H1 (cell line): ENCODE data around the gene ASTN2. TPM values are rescaled to one million over a fixed set of nuclear protein-coding genes. Genes with fewer than 3 reads are reported as not detected.

Experiments
- CTCF ChIA-PET: fragments of 300-600 bp; sonication (Branson Sonifier 250); formaldehyde crosslinking; loops from one replicate; lab custom pipeline; 2021; ENCODE audit not compliant: partially characterized antibody; lab: Charles Lee
- POLR2A ChIA-PET: fragments of 300-600 bp; sonication (Branson Sonifier 250); formaldehyde crosslinking; loops from one replicate; lab custom pipeline; 2021; ENCODE audit warnings: inconsistent platforms; ENCODE audit not compliant: partially characterized antibody; lab: Charles Lee
- DNase-seq, 2 experiments: peaks; one replicate each; pipeline versions ENCODE4 v3.0.0 to v3.0.0-alpha.2; 2010 to 2022; ENCODE audit warnings: low spot score in 2 of 2, low read depth in 1 of 2, mixed read lengths in 1 of 2
- FAIRE-seq: peaks from 2 replicates; lab custom pipeline; 2011; peaks lifted over from hg19 to GRCh38; lab: Jason Lieb, UNC
- H2AFZ ChIP-seq: 2 replicates; pipeline ENCODE4 v1.8.1; 2012; ENCODE audit warnings: low read length, inconsistent platforms
- H2AK5ac ChIP-seq: 2 replicates; pipeline ENCODE4 v1.6.1; 2013; ENCODE audit warnings: low read depth, low read length
- H2BK120ac ChIP-seq: replicated peaks from 2 replicates; pipeline ENCODE3; 2013; ENCODE audit warnings: low read depth, low read length, inconsistent platforms
- H2BK12ac ChIP-seq: 2 replicates; pipeline ENCODE4 v1.6.1; 2013; ENCODE audit warnings: low read depth, low read length
- H2BK15ac ChIP-seq: 2 replicates; pipeline ENCODE4 v1.6.1; 2013; ENCODE audit warnings: low read length
- H2BK20ac ChIP-seq: 2 replicates; pipeline ENCODE4 v1.6.1; 2013; ENCODE audit warnings: low read length
- H2BK5ac ChIP-seq: 2 replicates; pipeline ENCODE4 v1.6.1; 2013; ENCODE audit warnings: low read depth, low read length
- H3K14ac ChIP-seq: 2 replicates; pipeline ENCODE4 v1.6.1; 2013; ENCODE audit warnings: inconsistent platforms; ENCODE audit not compliant: insufficient read length
- H3K18ac ChIP-seq: 2 replicates; pipeline ENCODE4 v1.6.1; 2013; ENCODE audit warnings: low read length; ENCODE audit errors: extremely low read depth
- H3K23ac ChIP-seq: 2 replicates; pipeline ENCODE4 v1.6.1; 2013; ENCODE audit warnings: inconsistent platforms; ENCODE audit not compliant: insufficient read length
- H3K23me2 ChIP-seq: 2 replicates; pipeline ENCODE4 v1.6.1; 2013; ENCODE audit warnings: low read depth, low read length
- H3K27ac ChIP-seq: 2 replicates; pipeline ENCODE4 v1.6.1; 2011; ENCODE audit warnings: low read depth, low read length, inconsistent platforms
- H3K27me3 ChIP-seq, 4 experiments: replicated peaks in 1 of 4; 1 replicate in 1 of 4; 2 replicates in 3 of 4; pipeline versions ENCODE4 v1.6.1 to v1.8.1; 2011 to 2013; ENCODE audit warnings: low read length in 3 of 4, mild to moderate bottlenecking in 3 of 4, inconsistent platforms in 2 of 4, mixed read lengths in 2 of 4, moderate library complexity in 1 of 4; ENCODE audit not compliant: control insufficient read depth in 3 of 4, insufficient read depth in 3 of 4; ENCODE audit errors: extremely low read depth in 1 of 4
- H3K36me3 ChIP-seq, 4 experiments: 2 replicates each; pipeline versions ENCODE4 v1.6.1 to v1.8.1; 2011 to 2013; ENCODE audit warnings: mild to moderate bottlenecking in 4 of 4, low read length in 3 of 4, moderate library complexity in 2 of 4, control low read depth in 1 of 4, inconsistent platforms in 1 of 4; ENCODE audit not compliant: insufficient read depth in 4 of 4, control insufficient read depth in 2 of 4
- H3K4ac ChIP-seq: replicated peaks from 2 replicates; pipeline ENCODE3; 2013; ENCODE audit warnings: low read length, low read depth, mixed read lengths, inconsistent platforms; ENCODE audit not compliant: insufficient read length
- H3K4me1 ChIP-seq, 4 experiments: replicated peaks in 1 of 4; 1 replicate in 1 of 4; 2 replicates in 3 of 4; pipeline versions ENCODE4 v1.6.1 to v1.8.1; 2011 to 2013; ENCODE audit warnings: low read length in 3 of 4, inconsistent platforms in 2 of 4, mixed read lengths in 1 of 4; ENCODE audit not compliant: insufficient read depth in 4 of 4, control insufficient read depth in 3 of 4
- H3K4me2 ChIP-seq, 2 experiments: 2 replicates each; pipeline versions ENCODE4 v1.6.1 to v1.8.1; 2011 to 2013; ENCODE audit warnings: low read depth in 2 of 2, low read length in 2 of 2, control low read depth in 1 of 2, inconsistent platforms in 1 of 2, mild to moderate bottlenecking in 1 of 2; ENCODE audit not compliant: insufficient read depth in 1 of 2
- H3K4me3 ChIP-seq, 4 experiments: fragments of 200-600, 300-600 bp in 1 of 4; sonication (generic), shearing (Covaris generic), sonication (Bioruptor Twin) in 1 of 4; 2 replicates each; pipeline versions ENCODE4 v1.5.1 to v1.8.1; 2011 to 2016; ENCODE audit warnings: low read length in 4 of 4, low read depth in 3 of 4, control low read depth in 2 of 4, inconsistent platforms in 2 of 4, mild to moderate bottlenecking in 2 of 4, mixed read lengths in 1 of 4, moderate library complexity in 1 of 4; ENCODE audit not compliant: insufficient read depth in 2 of 4; ENCODE audit errors: extremely low read depth in 1 of 4
- H3K56ac ChIP-seq: replicated peaks from 2 replicates; pipeline ENCODE3; 2013; ENCODE audit warnings: low read depth, mild to moderate bottlenecking, mixed read lengths, low read length, inconsistent platforms; ENCODE audit not compliant: insufficient read length
- H3K79me1 ChIP-seq: 2 replicates; pipeline ENCODE4 v1.6.1; 2013; ENCODE audit warnings: low read depth, low read length, control low read depth
- H3K79me2 ChIP-seq, 2 experiments: 2 replicates each; pipeline versions ENCODE4 v1.6.1 to v1.8.1; 2012 to 2013; ENCODE audit warnings: low read length in 2 of 2, mild to moderate bottlenecking in 2 of 2, inconsistent platforms in 1 of 2; ENCODE audit not compliant: insufficient read depth in 2 of 2, control insufficient read depth in 1 of 2
- H3K9ac ChIP-seq, 4 experiments: replicated peaks in 1 of 4; 1 replicate in 1 of 4; 2 replicates in 3 of 4; pipeline versions ENCODE4 v1.6.1 to v1.8.1; 2011 to 2013; ENCODE audit warnings: low read depth in 3 of 4, low read length in 3 of 4, control low read depth in 2 of 4, mild to moderate bottlenecking in 2 of 4, moderate library complexity in 2 of 4, inconsistent platforms in 1 of 4; ENCODE audit errors: extremely low read depth in 1 of 4
- H3K9me3 ChIP-seq, 2 experiments: 2 replicates each; pipeline versions ENCODE4 v1.6.1 to v1.8.1; 2012 to 2013; ENCODE audit warnings: mild to moderate bottlenecking in 2 of 2, moderate library complexity in 2 of 2, control low read depth in 1 of 2, inconsistent platforms in 1 of 2, low read depth in 1 of 2, low read length in 1 of 2, mixed read lengths in 1 of 2; ENCODE audit not compliant: insufficient read depth in 2 of 2
- H4K20me1 ChIP-seq, 2 experiments: replicated peaks in 1 of 2; 2 replicates each; pipeline versions ENCODE3 to v1.8.1; 2011 to 2013; ENCODE audit warnings: inconsistent platforms in 2 of 2, low read length in 2 of 2, mild to moderate bottlenecking in 1 of 2; ENCODE audit not compliant: insufficient read depth in 2 of 2, control insufficient read depth in 1 of 2
- H4K5ac ChIP-seq: 2 replicates; pipeline ENCODE4 v1.6.1; 2013; ENCODE audit warnings: low read length, low read depth, mixed read lengths, inconsistent platforms; ENCODE audit not compliant: insufficient read length
- H4K8ac ChIP-seq: 2 replicates; pipeline ENCODE4 v1.8.0; 2013; ENCODE audit warnings: mild to moderate bottlenecking, moderate library complexity, low read length, inconsistent platforms; ENCODE audit not compliant: insufficient read depth; ENCODE audit errors: extremely low read depth
- H4K91ac ChIP-seq: replicated peaks from 2 replicates; pipeline ENCODE3; 2013; ENCODE audit warnings: low read length, mixed read lengths, inconsistent platforms; ENCODE audit not compliant: insufficient read length
- BCL11A ChIP-seq, 2 experiments: IDR thresholded peaks; one replicate each; pipeline ENCODE4 v1.6.1; 2011; ENCODE audit warnings: low read depth in 2 of 2, low read length in 2 of 2, mild to moderate bottlenecking in 2 of 2
- CBX5 ChIP-seq: fragments of 300-800, 300-1000 bp; sonication (generic); IDR thresholded peaks from 2 replicates; pipeline ENCODE4 v1.7.1; 2016; ENCODE audit warnings: antibody characterized with exemption, low read length, low read depth
- CBX8 ChIP-seq: fragments of 300-800, 300-1000 bp; sonication (generic); IDR thresholded peaks from 2 replicates; pipeline ENCODE4 v1.7.1; 2016; ENCODE audit warnings: low read depth, low read length, borderline replicate concordance
- CEBPB ChIP-seq: IDR thresholded peaks from 2 replicates; pipeline ENCODE4 v1.6.1; 2012; ENCODE audit warnings: low read depth, low read length
- CREB1 ChIP-seq: IDR thresholded peaks from 2 replicates; pipeline ENCODE4 v1.6.1; 2012; ENCODE audit warnings: inconsistent platforms
- HDAC2 ChIP-seq, 2 experiments: fragments of 300-600 bp in 1 of 2; sonication (generic) in 1 of 2; IDR thresholded peaks; 2 replicates each; pipeline ENCODE4 v1.6.1; 2011 to 2012; ENCODE audit warnings: low read depth in 2 of 2, low read length in 2 of 2, mild to moderate bottlenecking in 2 of 2, moderate library complexity in 2 of 2, borderline replicate concordance in 1 of 2, inconsistent platforms in 1 of 2
- KDM4A ChIP-seq: IDR thresholded peaks from one replicate; pipeline ENCODE4 v1.7.1; 2012; ENCODE audit warnings: low read depth, mild to moderate bottlenecking, moderate library complexity, low read length, inconsistent platforms; ENCODE audit not compliant: severe bottlenecking
- WGBS, 2 experiments: shearing (Covaris generic) in 1 of 2; methylation state at CpG; one replicate each; pipeline versions ENCODE4 v1.1.6 to v1.1.7; 2013 to 2015; ENCODE audit warnings: low lambda C conversion rate in 2 of 2, mixed read lengths in 2 of 2, inconsistent platforms in 1 of 2, low coverage in 1 of 2, missing lambda C conversion rate in 1 of 2; ENCODE audit not compliant: insufficient replicate concordance in 2 of 2, insufficient coverage in 1 of 2, insufficient read length in 1 of 2; ENCODE audit errors: extremely low coverage in 1 of 2, missing lambda C conversion rate in 1 of 2; 5-methylcytosine and 5-hydroxymethylcytosine counted together
- polyA plus RNA-seq, 7 experiments: library from polyadenylated mRNA; depleted of rRNA in 3 of 7; stranded (reverse) in 5 of 7; unstranded in 2 of 7; fragments of >200 nt in 5 of 7; fragments of 200-250 nt in 2 of 7; gene quantifications; 1 replicate in 5 of 7; 2 replicates in 1 of 7; 4 replicates in 1 of 7; pipeline versions ENCODE4 v1.2.1 to v1.2.3, GENCODE V29; 2011 to 2013; ENCODE audit warnings: missing spikeins in 2 of 7, mixed read lengths in 2 of 7
- total RNA-seq: library from RNA; stranded (reverse); fragmentation: NEBNext Ultra II Directional; extraction: Animal tissue kit (Norgen Biotek cat#: 25700); gene quantifications from 2 replicates; pipeline ENCODE4 v1.2.1, GENCODE V29; 2021
- TF ChIP-seq, protein P1 (sequence below): IDR thresholded peaks from 2 replicates; pipeline ENCODE4 v1.6.1; 2012; ENCODE audit warnings: inconsistent platforms

The ASTN2 gene
- total and polyA plus RNA-seq, 2 of the 8 experiments (the other 6 are each of a cell fraction or from before 2014, with no cell fraction given) = 8.2 to 13.7 TPM

DNA sequence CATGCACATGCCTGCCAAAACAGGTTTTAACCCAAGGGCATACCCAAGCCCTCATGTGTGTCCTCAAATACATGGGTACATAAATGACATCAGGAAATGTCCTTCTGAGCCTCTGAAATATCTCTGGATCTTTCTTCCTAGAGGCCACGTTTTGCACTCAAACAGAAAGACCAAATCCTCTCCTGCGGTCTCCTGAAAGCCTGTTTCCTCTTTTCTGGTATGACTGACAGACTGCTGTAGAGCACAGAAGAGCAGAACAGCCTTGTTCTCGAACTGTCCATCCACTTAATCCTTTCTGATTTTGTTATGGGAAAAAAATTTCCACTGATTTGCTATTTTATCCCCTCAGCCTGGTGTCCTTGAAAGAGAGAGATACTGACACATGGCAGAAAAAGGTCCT is 107.2 kb downstream of the ASTN2 start:
- H3K4me3 ChIP-seq = no peak overlapping the region
- H4K8ac ChIP-seq = no peak overlapping the region
- FAIRE-seq (no peak), DNase-seq (no peak)
- H4K91ac ChIP-seq = no peak overlapping the region
- TF ChIP-seq, protein P1, sequence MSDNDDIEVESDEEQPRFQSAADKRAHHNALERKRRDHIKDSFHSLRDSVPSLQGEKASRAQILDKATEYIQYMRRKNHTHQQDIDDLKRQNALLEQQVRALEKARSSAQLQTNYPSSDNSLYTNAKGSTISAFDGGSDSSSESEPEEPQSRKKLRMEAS = no peak
- TF ChIP-seq BCL11A (IDR thresholded peaks at IDR 0.05; ENCODE audit: low read depth in 2 of 2, low read length in 2 of 2) (no peak), HDAC2 (IDR thresholded peaks at IDR 0.05; ENCODE audit: borderline replicate concordance in 1 of 2, low read depth in 2 of 2, low read length in 2 of 2) (no peak), KDM4A (no peak), CBX8 (no peak), CBX5 (no peak), CEBPB (no peak), CREB1 (no peak)
- no peak overlapping the region for H2BK12ac ChIP-seq
- H2BK15ac ChIP-seq = no peak overlapping the region
- peaks cover 0 to under 1% (median 0%) of the 10 kb centered on the region in 4 experiments; a peak in 1 of 7 replicates for H3K4me1 ChIP-seq
- H2AK5ac ChIP-seq = no peak overlapping the region
- POLR2A ChIA-PET = no interaction called here
- H3K79me1 ChIP-seq = no peaks in the 10 kb centered on the region
- H4K5ac ChIP-seq = no peak overlapping the region
- no peaks in the 10 kb centered on the region for H3K23me2 ChIP-seq
- H3K4ac ChIP-seq = no peak overlapping the region
- no peak overlapping the region for H2BK5ac ChIP-seq
- H4K20me1 ChIP-seq = no peaks in the 10 kb centered on the region
- no peaks in the 10 kb centered on the region for H3K9me3 ChIP-seq
- H3K27me3 ChIP-seq = no peaks in the 10 kb centered on the region
- H3K4me2 ChIP-seq = no peak overlapping the region
- no peak overlapping the region for H3K27ac ChIP-seq
- 78% methylated on average over 3 of the region's 3 CpGs; no CpG with 5 or more reads in 1 of the 2 experiments for WGBS, 2 experiments
- H3K18ac ChIP-seq = no peak overlapping the region
- H3K79me2 ChIP-seq = no peaks in the 10 kb centered on the region
- H2BK120ac ChIP-seq = no peak overlapping the region
- H3K14ac ChIP-seq = no peak overlapping the region
- no peak overlapping the region for H2AFZ ChIP-seq
- H3K36me3 ChIP-seq = no peaks in the 10 kb centered on the region
- CTCF ChIA-PET = no interaction called here
- no peak overlapping the region for H3K56ac ChIP-seq
- H3K23ac ChIP-seq = no peak overlapping the region
- H3K9ac ChIP-seq = no peak overlapping the region
- no peak overlapping the region for H2BK20ac ChIP-seq
